ENCODE data around the gene TPCN2.

Gene TPCN2

DNA sequence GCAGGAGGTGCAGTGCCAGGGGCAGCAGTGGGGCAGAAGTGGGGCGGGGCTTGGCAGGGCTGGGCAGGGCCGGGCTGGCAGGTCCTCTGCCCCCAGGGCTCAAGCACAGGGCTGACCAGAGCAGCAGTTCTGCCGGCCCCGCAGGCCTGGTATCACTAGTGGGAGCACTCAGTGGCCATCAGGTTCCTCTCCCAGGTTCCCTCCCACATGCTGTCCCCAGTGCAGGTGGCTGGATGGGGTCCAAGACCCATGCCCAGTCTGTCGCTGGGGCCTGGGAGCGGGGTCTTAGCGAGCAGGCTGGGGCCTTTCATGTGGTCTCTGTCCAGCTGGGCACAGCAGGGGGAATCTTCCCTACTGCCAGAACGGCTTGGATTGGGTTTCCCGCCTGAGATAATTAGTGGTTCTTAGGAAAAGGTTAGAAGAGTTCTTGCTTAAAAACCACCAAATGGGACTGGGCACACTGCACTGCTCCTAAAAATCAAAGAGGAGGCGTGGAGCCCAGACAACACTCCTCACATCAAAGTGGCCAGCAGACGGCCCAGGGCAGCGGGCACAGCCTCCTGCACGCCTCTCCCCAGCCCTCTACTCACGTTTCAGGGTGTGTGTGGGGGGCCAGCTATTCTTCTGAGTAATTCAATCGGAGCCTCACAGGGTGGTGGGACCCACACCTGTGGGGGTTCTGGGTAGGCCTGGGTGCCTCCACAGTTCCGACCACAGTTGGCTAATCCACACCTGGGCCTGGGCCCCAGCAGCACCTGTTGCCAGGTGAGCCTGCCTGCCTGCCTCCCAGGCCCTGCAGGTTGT lies 45.6 kb downstream of the TPCN2 start:
- no peak for DNase-seq (ENCODE audit: low read depth, low spot score)

DNA sequence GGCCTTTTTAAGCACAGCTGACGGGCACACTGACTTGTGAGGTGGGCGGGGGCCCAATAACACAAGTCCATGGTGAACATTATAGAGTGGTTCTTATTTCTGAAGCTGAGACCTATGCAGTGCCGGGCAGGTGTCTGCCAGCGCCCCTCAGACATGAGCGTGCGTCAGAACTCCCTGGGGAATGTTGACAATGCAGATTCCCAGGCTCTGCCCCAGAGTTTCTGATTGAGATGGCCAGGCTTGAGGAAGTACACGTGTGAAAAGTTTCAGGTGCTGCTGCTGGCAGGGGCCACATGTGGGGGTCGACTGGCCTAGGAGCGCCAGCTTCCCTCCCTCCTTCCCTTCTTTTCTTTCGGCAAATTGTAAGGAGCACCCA lies 46.2 kb downstream of the TPCN2 start:
- no peak for DNase-seq (ENCODE audit: low read depth, low spot score)

DNA sequence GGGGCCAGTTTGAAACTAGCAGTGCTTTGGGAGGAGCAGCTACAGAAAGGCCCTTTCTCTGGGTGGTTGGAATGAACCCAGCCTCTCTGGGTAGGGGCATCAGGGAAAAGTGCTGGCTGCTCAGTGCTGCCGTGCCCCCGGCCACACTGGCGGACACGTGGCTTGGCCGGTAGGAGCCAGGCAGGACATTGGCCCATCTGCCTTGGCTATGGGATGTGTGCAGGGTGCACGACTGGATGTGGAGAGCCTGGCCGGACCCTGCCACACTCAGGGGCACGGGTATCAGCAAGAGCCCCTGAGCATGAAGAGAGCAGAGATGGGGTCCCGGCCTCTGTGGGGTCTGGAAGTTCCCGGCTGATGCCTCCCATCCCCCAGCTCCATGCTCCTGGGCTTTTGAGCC lies 46.6 kb downstream of the TPCN2 start:
- no peak for DNase-seq (ENCODE audit: low read depth, low spot score)

DNA sequence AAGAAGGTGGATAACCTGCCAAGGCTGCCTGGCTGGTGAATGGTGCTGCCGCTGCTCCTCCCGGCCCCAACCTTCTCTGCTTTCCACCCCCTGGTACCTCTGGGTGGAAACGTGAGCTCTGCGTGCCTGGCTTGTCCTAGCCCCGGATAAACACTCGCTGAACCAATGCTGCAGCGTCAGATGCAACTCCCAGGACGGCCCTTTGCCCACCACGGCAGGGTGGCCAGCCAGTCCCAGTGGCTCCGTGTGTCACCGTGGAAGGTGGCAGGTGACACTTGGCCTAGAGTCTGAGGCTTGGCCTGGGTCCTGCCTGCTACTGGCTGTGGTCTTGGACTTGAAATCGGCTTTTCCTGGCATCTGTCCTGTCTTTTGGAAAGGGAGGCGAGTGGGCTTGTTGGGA lies 47.7 kb downstream of the TPCN2 start:
- DNase-seq (ENCODE audit: low read depth, low spot score), result no peak

DNA sequence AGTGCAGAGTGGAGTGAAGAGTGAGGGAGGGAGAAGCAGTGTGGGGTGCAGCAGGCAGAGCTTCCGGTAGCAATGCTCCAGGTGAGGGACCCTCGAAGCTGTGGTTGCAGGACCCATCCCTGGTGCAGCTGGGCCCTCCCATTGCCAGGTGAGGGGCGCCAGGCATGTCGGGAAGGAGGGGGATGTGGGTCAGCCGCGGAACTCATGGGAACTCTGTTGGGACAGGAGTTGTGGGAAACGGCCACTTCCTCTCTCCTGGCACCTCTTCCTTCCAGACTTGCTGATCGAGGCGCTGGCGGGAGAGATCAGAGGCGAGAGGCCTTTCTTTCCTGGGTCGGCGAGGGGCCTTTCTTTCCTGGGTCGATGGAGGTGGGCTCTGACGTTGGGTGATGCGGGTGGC lies 48.5 kb downstream of the TPCN2 start:
- no peak for DNase-seq (ENCODE audit: low read depth, low spot score)

DNA sequence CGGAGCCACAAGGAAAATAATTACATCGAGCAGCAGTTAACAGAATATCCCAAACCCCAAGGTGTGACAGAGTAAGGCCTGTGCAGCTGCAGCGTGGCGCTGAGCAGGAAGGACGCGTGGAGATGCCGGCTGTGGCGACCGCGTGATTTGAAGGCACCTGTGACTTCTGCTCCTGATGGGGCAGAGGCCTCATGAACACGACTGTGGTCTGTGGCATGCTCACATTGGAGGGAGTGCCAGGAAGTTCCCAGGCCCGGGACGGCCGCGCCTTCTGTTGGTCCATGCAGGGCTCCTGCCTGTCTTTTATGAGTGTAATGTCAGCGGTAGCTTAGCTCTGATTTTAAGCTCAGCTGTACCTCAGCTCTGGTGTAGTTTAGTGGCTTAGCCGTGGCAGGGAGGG lies 50.4 kb downstream of the TPCN2 start:
- no peak for DNase-seq (ENCODE audit: low read depth, low spot score)

DNA sequence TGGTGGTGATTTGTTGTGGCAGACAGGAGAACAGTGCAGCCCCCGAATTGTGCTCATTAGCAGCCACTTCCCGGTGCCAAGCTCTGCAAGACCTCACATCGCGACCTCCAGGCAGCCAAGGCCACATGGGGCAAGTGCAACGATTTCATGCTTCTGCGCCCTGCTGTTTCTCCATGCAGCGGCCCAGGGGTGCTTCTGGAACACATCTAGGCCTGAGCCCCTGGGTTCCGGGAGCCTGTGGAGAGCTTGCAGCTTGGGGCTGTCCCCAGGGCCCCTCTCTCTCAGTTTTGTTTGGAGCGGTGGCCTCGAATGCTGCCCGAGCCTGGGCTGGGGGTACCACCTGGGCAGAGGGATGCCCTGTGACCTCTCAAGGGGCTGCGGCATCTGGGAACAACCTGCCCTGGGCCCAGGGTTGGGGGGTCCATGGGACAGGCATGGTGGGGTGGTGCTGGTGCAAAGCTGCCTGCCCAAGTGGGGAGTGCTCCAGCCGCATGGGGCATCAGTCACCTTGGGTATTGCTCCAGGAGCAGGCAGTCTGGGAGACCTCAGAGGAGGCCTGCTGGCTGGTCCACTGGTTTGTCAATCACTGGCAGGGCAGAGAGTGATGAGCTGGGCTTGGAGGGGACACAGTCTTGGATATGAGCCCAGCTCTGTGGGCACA lies 51.9 kb downstream of the TPCN2 start:
- no peak for DNase-seq (ENCODE audit: low read depth, low spot score)

DNA sequence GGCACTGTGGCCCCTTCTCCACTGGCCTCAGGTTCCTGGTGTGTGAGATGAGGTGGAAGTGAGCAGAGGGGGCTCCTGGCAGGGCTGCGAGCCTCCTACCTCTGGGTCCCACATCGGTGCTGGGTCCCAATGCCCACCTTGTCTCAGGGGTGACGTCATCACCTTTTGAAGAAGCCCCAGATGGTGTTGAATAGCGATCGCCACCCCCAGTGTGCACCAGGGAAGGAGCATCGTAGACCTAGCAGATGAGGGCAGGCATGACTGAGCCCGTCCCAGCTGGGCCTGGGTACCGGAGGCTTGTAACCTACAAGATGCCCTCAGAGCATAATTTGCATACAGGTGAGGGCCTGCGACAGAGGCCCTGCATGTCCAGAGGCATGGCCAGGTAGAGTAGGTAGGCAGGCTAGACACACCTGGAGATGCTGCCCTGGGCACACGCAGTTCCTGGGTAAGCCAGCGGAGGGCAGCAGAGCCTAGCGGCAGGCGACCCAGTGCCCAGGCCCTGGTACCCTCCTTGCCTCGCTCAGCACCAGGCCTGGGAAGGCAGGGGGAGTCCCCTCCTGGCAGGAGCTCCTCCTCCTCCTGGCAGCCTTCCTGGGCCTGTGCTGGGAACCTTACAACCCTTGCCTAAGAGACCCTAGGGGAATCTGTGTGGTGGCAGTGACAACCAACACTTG lies 52.5 kb downstream of the TPCN2 start:
- DNase-seq (ENCODE audit: low read depth, low spot score), result peak; percentile 61

DNA sequence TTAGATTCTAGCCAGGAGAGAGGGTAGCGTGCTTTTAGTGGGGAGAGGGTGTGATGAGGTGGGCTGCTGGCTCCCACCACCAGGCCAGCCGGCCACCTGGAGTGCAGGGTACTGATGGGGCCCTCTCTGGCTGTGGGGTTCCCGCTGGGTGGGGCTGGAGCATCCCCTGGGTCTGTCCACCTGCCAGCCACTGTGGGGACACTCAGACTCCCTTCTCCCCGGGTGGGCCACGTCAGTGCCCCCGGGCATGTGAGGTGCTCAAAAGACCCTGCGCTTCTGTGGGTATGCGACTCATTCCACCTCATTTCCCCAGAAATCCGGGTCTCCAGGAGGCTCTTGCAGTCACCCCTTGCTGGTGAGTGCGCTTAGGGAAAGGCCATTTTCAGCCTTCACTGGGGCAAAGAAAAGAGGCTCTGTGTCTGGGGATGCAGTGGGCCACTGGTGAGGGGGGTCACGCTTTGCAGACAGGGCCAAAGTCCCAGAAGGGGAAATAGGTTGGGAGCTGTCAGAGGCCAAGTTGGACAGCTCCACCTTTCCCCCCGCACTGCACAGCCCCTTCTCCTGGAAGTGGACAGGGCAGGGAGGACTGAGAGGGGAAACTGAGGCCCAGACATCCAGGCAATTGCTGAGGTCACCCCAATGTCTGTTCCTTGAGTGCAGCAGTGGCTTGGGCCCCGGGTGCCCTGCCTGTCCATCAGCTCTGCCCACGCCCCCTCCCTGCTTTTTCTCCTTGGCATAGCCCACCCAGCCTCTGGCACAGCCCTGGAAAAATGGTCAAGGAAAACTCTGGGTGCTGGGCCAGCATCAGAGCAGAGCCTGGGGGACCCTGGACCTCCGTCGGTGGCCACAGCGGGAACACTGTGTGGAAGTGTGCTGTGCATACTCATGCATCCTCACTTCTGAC lies 53.3 kb downstream of the TPCN2 start:
- DNase-seq (ENCODE audit: low read depth, low spot score), result no peak

DNA sequence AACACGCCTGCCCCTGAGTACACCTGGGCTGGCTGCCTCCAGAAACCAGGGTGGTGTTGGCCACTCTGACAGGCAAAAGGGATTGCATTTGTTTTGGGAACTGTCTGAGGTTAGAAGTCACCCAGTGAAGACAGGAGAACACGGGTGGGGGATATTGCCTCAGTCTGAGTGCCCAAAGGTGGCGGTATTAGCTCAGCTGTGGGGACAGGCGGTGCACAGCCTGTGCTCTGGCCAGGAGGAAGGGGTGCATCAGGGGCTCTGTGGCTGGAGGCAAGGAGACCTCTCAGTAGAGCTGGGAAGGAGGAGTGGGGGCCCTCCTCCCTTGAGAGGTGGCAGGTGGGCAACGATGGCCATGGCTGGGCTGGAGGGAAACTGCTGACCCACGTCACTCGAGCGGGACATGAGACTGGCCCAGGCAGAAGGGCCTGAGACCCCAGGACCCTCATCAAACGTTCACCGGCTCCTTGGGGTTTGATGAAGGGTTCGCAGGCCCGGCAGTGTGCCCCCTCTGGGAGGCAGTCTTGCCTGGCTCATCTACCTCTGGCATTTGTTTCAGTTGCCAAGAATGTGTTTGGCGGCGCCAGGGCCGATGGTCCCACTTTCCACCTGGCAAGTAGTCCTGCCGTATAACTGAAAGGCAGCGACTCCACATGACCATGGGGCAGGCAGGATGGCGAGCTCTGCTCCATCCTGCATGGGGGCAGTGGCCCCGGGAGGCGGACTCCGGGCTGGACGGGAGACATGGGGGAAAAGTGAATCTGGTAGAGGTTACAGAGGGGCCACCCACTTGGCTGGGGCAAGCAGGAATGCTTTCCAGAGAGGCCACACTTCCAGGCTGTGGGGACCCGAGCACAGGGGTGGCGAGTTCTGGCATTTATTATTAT lies 54.2 kb downstream of the TPCN2 start:
- no peak for DNase-seq (ENCODE audit: low read depth, low spot score)

DNA sequence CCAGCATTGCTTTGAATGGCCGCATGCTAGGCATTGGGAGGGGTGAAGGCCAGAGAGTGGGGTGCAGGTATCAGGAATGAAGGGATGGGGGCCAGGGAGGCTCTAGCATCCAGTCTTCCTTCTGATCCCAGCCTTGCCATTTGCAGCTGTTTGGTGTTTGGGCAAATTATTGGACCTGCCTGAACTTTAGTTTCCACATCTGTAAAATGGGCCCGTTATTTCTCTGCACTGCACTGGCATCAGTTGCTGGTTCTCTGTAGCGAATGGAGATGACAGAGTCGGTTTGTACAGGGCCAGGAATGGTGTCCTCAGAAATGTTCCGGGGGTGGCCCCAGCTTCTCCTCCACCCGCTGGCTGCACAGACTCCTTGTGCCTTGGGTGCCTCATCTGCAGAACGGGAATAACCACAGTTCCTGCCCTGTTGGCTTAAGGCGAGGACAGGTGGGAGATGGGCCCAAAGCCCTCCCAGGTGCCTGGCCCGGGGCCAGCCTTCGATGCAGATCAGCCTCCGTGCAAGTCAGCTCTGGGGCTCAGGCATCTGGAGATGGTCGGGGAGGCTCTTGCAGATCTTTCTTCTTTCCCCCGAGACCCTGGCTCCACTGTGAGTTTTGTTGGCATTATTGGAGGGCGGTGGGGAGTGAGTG lies 55.6 kb downstream of the TPCN2 start:
- DNase-seq (ENCODE audit: low read depth, low spot score), result no peak

DNA sequence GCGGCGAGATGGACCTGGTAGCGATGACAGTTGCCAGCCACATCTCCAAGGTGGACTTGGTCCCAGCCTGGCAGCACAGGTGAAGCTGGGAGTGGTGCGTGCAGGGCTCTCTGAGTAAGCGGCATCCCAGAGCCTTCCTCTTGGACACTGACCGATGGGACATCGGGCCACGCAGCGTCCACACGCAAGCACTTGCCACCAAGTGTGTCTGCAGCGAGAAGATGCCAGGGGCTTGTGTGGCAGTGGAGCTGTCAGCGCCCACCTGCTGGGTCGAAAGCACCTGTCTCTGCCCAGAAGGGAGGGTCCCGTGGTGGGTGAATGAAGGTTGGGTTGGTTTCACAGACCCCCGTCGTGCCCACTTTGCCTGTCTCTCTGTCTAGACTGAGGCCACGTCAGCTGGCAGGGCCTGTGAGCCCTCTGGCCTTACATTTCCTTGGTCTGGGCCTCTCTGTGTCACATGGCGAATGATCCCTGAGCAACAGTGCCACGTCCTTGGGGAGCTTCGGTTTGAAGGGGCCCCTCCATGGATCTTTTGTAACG lies 56.2 kb downstream of the TPCN2 start:
- DNase-seq (ENCODE audit: low read depth, low spot score), result no peak

DNA sequence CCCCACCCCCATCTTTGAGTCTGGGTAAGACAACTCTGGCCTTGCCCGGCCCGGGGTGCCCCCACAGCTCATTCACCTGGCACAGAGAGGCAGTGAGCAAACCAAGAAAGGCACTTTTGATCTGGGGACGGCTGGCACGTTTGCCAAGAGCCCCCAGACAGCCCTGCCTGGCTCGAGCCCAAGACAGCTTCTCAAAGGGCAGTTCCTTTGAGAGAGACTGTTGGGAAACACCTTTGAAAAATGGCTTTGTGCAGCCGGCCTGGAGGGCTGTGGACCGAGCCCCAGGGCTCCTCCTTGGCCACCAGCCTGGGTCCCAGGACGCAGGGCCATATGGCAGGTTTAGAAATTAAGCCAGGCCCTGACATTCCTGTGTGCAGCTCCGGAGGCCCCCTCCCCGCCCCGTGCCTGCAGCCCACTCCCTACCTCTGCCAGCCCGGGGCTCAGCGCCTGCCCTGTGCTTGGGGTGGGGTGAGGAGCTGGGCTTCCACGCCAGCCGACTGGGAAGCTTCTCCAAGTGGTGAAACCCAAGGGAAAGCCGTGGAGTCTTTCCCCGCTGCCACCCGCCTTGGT lies 56.8 kb downstream of the TPCN2 start:
- DNase-seq (ENCODE audit: low read depth, low spot score), result no peak

DNA sequence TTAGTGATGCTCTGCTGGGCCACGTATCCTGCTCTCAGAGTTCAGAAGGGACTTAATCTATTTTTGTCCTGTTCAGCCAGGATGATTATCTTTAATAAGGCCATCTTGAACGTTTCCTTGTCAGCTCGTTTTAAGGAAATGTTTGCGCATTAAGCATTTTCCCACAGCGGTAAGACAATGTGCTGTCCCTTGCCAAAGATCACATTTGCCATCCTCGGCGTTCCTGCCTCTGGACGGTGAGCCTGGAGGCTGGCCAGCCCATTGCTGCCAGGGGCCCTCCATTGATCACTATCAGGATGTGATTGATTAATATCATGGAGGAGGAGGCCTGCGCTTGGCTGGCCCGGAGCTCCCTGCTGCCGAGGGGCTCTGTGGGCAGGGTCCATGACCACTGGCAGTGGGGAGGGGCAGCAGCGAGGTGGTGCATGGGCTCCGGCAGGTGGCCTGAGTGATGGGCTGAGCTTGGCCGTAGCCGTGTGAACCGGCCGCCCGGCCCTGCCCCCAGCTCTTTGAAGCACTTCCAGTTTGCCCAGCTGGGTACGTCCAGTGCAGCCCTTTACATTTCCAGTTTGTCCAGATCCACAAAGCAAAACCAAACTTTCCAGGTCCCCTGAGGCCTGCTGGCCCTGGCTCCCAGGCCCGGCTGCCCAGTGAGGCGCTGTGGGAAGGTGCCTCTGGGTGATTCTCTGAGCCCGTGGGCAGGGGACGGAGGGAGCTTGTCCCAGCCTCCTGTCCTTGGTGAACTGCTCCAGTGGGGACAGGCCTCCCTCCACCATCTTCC lies 57.5 kb downstream of the TPCN2 start:
- no peak for DNase-seq (ENCODE audit: low read depth, low spot score)

DNA sequence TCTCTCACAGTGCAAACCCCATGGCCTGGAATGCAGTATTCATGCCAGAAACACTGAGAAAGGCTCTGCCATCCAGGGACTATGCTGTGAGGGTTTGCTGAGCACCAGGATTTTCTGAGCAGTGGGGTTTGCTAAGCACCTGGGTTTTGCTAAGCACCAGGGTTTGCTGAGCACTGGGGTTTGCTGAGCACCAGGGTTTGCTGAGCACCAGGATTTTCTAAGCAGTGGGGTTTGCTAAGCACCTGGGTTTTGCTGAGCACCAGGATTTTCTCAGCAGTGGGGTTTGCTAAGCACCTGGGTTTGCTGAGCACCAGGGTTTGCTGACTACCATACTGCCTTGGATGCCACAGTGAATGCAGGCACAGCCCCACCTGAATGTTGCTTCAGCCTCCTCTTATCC lies 58.7 kb downstream of the TPCN2 start:
- no peak for DNase-seq (ENCODE audit: low read depth, low spot score)

DNA sequence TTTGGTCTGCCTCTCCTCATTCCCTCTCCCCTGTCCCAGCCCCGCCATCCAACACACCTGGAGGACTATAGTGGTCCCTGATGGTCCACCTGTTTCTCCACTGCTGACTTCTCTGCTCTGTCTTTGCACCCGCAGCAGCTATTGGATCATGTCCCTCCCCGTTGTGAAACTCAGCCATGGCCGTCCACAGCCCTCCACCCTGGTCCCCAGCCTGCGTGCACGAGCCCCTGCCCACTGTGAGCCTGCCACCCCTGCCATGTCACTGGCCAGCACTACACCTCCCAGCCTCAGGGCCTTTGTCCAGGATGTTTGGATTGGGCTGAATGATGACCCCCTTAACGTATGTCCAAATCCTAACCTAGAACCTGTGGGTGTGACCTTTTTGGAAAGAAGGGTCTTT lies 59.3 kb downstream of the TPCN2 start:
- no peak for DNase-seq (ENCODE audit: low read depth, low spot score)

DNA sequence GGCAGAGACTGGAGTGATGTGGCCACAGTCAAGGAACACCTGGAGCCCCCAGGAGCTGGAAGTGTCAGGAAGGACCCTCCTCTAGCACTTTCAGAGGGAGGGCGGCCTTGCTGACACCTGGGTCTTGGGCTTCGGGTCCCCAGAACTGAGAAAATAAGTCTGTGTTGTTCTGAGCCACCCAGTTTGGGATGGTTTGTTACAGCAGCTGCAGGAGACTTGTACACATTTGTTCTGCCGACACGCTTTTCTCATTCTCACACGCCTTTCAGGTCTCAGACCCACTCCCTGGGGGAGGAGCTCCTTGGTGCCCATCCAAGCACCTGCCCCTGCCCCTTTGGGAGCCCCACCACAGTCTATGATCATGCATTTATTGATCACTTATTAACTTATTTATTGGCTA lies 59.8 kb downstream of the TPCN2 start:
- DNase-seq (ENCODE audit: low read depth, low spot score), result no peak

DNA sequence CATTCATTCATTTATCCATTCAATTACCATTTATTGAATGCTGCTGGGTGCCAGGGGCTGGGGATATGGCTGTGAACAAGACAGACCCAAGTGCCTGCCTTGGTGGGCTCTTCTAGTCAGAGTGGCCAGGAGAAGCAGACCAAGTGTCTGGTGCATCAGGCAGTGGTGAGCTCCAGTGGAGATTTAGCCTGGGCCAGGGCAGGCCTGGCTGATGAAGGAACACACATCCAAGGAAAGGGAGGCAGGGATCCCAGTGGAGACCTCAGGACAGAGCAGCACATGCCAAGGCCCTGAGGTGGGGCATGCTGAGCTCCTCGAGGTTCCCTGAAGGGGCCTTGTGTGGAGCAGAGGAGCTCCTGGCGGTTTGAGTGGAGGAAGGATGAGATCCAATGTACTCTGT lies 60.4 kb downstream of the TPCN2 start:
- no peak for DNase-seq (ENCODE audit: low read depth, low spot score)

DNA sequence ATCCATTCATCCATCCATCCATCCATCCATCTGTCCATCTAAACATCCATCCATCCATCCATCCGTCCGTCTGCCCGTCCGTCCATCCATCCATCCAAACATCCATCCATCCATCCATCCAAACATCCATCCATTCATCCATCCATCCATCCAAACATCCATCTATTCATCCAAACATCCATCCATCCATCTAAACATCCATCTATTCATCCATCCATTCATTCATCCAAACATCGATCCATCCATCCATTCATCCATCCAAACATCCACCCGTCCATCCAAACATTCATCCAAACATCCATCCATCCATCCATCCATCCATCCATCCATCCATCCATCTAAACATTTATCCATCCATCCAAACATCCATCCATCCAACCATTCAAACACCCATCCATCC lies 61.7 kb downstream of the TPCN2 start:
- DNase-seq (ENCODE audit: low read depth, low spot score), result no peak
